NCI-H345 treated with DMSO at 0.1 percent for 48 hours (cell line): Measurements from ENCODE around the gene EDARADD.

Source experiments
- DNase-seq: peaks from one replicate; lab custom pipeline; 2025; ENCODE audit not compliant: unreplicated experiment; lab: John Stamatoyannopoulos, UW

Gene EDARADD

GRCh38 chr1:236392182-236392581 is 1.9 kb upstream of the EDARADD start:
- no peak for DNase-seq

- peak; percentile 43 for DNase-seq
These were observed 768 bp downstream of the EDARADD start for GRCh38 chr1:236394879-236395229.

- DNase-seq = no peak
These were observed 1.3 kb downstream of the EDARADD start for GRCh38 chr1:236395230-236395946.

- no peak for DNase-seq
These were observed 2.0 kb downstream of the EDARADD start for GRCh38 chr1:236395947-236396664.

- no peak for DNase-seq
These were observed 2.6 kb downstream of the EDARADD start for GRCh38 chr1:236396665-236397043.

- DNase-seq = no peak
These were observed 3.2 kb downstream of the EDARADD start for GRCh38 chr1:236397173-236397759.

- DNase-seq = no peak
These were observed 4.5 kb downstream of the EDARADD start for GRCh38 chr1:236398538-236398937.

- DNase-seq = no peak
These were observed 6.0 kb downstream of the EDARADD start for GRCh38 chr1:236400061-236400603.

GRCh38 chr1:236401698-236402097 is 7.6 kb downstream of the EDARADD start:
- no peak for DNase-seq

- DNase-seq = no peak
These were observed 10.0 kb downstream of the EDARADD start for GRCh38 chr1:236403905-236404696.

- DNase-seq = no peak
These were observed 13.0 kb downstream of the EDARADD start for GRCh38 chr1:236407059-236407458.

GRCh38 chr1:236413688-236414087 is 19.6 kb downstream of the EDARADD start:
- DNase-seq = no peak

- no peak for DNase-seq
These were observed 22.1 kb downstream of the EDARADD start for GRCh38 chr1:236416165-236416564.

GRCh38 chr1:236417336-236417735 is 23.2 kb downstream of the EDARADD start:
- DNase-seq = no peak

- no peak for DNase-seq
These were observed 25.4 kb downstream of the EDARADD start for GRCh38 chr1:236419502-236419901.

- DNase-seq = no peak
These were observed 26.9 kb downstream of the EDARADD start for GRCh38 chr1:236421022-236421421.

GRCh38 chr1:236421850-236422516 is 27.9 kb downstream of the EDARADD start:
- DNase-seq = no peak

GRCh38 chr1:236422517-236422876 is 28.4 kb downstream of the EDARADD start:
- no peak for DNase-seq

- DNase-seq = no peak
These were observed 31.1 kb downstream of the EDARADD start for GRCh38 chr1:236425031-236425663.

- no peak for DNase-seq
These were observed 32.1 kb downstream of the EDARADD start for GRCh38 chr1:236426215-236426614.
